Hepatocyte (in vitro differentiated cells): ENCODE results near the gene ZNF879. TPM values are rescaled to one million over a fixed set of nuclear protein-coding genes. Genes with fewer than 3 reads are reported as not detected.

Source experiments
- DNase-seq: peaks from one replicate; pipeline ENCODE4 v3.0.0-alpha.2; 2016; ENCODE audit warnings: low spot score
- H2AFZ ChIP-seq: fragments of 200-600 bp; sonication (generic); 2 replicates; pipeline ENCODE4 v1.6.0; 2016; ENCODE audit warnings: antibody characterized with exemption, mild to moderate bottlenecking
- H3K27ac ChIP-seq: fragments of 200-600 bp; sonication (generic); 2 replicates; pipeline ENCODE4 v1.5.1; 2016; ENCODE audit warnings: mild to moderate bottlenecking
- H3K27me3 ChIP-seq: fragments of 200-600 bp; sonication (generic); 2 replicates; pipeline ENCODE4 v1.6.1; 2016
- H3K36me3 ChIP-seq: fragments of 200-600 bp; sonication (generic); replicated peaks from 2 replicates; pipeline ENCODE4 v1.5.1; 2016; ENCODE audit warnings: low read depth; ENCODE audit not compliant: insufficient read depth
- H3K4me1 ChIP-seq: fragments of 200-600 bp; sonication (generic); 2 replicates; pipeline ENCODE4 v1.5.1; 2016; ENCODE audit warnings: mild to moderate bottlenecking, moderate library complexity; ENCODE audit not compliant: insufficient read depth
- H3K4me2 ChIP-seq: fragments of 200-600 bp; sonication (generic); 2 replicates; pipeline ENCODE4 v1.6.0; 2016
- H3K4me3 ChIP-seq: fragments of 200-600 bp; sonication (generic); 2 replicates; pipeline ENCODE4 v1.5.1; 2016; ENCODE audit warnings: mild to moderate bottlenecking
- H3K79me2 ChIP-seq: fragments of 200-600 bp; sonication (generic); 2 replicates; pipeline ENCODE4 v1.6.0; 2017; ENCODE audit warnings: mild to moderate bottlenecking
- H3K9me2 ChIP-seq: fragments of 200-600 bp; sonication (generic); replicated peaks from 2 replicates; pipeline ENCODE4 v1.6.0; 2017; ENCODE audit warnings: mild to moderate bottlenecking; ENCODE audit not compliant: insufficient read depth
- H3K9me3 ChIP-seq: fragments of 200-600 bp; sonication (generic); 2 replicates; pipeline ENCODE4 v1.5.1; 2016; ENCODE audit warnings: low read depth, mild to moderate bottlenecking
- H4K20me1 ChIP-seq: fragments of 200-600 bp; sonication (generic); 2 replicates; pipeline ENCODE4 v1.6.0; 2016; ENCODE audit warnings: mild to moderate bottlenecking; ENCODE audit not compliant: insufficient read depth, poor library complexity, severe bottlenecking
- EZH2 ChIP-seq: fragments of 200-600 bp; sonication (generic); IDR thresholded peaks from 2 replicates; pipeline ENCODE4 v1.6.1; 2016; ENCODE audit warnings: antibody characterized with exemption, mild to moderate bottlenecking, borderline replicate concordance
- EZH2phosphoT487 ChIP-seq: fragments of 200-600 bp; sonication (generic); IDR thresholded peaks from one replicate; pipeline ENCODE4 v1.6.1; 2018; ENCODE audit warnings: antibody characterized with exemption, mild to moderate bottlenecking, low read depth, moderate library complexity; ENCODE audit not compliant: unreplicated experiment, severe bottlenecking
- WGBS: methylation state at CpG from one replicate; pipeline ENCODE4 v1.1.6; 2016; ENCODE audit warnings: low lambda C conversion rate; ENCODE audit errors: missing lambda C conversion rate; 5-methylcytosine and 5-hydroxymethylcytosine counted together
- polyA plus RNA-seq: library from polyadenylated mRNA; unstranded; fragments of >200 nt; fragmentation: Nextera tagmentation; extraction: Ambion mirVana; gene quantifications from 2 replicates; pipeline ENCODE4 v1.2.1, GENCODE V29; 2016
- total RNA-seq: library from RNA; depleted of rRNA; stranded (reverse); fragments of >200 nt; gene quantifications from 2 replicates; pipeline ENCODE4 v1.2.3, GENCODE V29; 2014
- TF ChIP-seq, protein P1 (sequence below): fragments of 200-600 bp; sonication (generic); IDR thresholded peaks from 2 replicates; pipeline ENCODE4 v1.5.1; 2016; ENCODE audit warnings: antibody characterized with exemption, mild to moderate bottlenecking; ENCODE audit not compliant: poor library complexity

The ZNF879 gene
- total and polyA plus RNA-seq, 2 experiments from 2014 or later, result 3.6 to 4.0 TPM

DNA sequence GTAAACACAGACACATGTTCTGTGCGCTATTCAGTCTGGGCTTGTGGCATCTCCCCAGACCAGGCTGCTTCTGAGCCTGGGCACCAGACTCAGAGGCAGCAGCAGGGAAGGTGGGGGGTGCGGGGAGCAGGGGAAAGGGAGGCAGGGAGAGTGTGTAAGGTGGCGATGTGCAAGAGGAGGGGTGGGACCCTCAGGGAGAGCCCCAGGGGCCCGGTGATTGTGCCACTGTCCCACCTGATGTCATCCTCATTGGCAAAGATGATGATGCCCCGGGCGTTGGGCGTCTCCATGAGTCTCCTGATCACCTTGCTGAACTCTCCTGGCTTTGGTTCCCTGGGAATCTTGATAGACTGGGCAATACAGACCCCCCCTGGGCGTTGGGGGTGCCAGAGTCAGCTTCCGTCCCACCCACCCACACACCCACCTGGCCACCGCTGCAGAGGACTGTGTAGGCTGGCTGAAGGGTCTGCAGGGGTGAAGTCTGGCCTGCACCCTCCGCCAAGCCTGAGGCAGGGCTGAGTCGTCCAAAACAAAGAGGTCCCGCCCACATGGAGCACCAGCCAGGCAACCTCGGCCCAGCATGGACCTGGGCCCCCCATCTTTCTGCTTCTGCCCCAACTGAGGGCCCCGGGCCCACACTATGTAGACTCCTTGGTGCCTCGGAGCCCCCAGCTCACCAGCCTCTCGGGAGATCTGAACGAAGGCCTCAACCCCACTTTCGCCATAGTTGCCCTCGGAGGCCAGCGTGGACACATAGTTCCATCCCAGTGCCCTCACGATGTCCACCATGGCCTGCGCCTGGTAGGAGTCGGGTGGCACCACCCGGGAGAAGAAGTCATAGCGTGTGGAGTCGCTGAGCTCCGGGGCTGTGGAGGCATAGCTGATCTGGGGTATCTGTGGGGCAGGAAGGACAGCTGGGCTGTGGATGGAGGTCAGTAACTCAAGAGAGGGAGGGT, 32.1 kb upstream of the ZNF879 start:
- Histone ChIP-seq H4K20me1 (no peaks in the 10 kb centered on the region), H3K36me3 (no peaks in the 10 kb centered on the region), H3K27ac (no peak overlapping the region), H3K9me2 (no peaks in the 10 kb centered on the region), H3K4me2 (no peak overlapping the region), H3K4me3 (no peak overlapping the region), H3K4me1 (no peaks in the 10 kb centered on the region), H2AFZ (no peak overlapping the region), H3K27me3 (peaks cover 31% of the 10 kb centered on the region), H3K79me2 (no peaks in the 10 kb centered on the region), H3K9me3 (no peaks in the 10 kb centered on the region)
- TF ChIP-seq EZH2 (no peak), EZH2phosphoT487 (no peak)
- TF ChIP-seq, protein P1, sequence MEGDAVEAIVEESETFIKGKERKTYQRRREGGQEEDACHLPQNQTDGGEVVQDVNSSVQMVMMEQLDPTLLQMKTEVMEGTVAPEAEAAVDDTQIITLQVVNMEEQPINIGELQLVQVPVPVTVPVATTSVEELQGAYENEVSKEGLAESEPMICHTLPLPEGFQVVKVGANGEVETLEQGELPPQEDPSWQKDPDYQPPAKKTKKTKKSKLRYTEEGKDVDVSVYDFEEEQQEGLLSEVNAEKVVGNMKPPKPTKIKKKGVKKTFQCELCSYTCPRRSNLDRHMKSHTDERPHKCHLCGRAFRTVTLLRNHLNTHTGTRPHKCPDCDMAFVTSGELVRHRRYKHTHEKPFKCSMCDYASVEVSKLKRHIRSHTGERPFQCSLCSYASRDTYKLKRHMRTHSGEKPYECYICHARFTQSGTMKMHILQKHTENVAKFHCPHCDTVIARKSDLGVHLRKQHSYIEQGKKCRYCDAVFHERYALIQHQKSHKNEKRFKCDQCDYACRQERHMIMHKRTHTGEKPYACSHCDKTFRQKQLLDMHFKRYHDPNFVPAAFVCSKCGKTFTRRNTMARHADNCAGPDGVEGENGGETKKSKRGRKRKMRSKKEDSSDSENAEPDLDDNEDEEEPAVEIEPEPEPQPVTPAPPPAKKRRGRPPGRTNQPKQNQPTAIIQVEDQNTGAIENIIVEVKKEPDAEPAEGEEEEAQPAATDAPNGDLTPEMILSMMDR, result no peak
- DNase-seq, result no peak
- 93% methylated on average over 27 of the region's 28 CpGs for WGBS

DNA sequence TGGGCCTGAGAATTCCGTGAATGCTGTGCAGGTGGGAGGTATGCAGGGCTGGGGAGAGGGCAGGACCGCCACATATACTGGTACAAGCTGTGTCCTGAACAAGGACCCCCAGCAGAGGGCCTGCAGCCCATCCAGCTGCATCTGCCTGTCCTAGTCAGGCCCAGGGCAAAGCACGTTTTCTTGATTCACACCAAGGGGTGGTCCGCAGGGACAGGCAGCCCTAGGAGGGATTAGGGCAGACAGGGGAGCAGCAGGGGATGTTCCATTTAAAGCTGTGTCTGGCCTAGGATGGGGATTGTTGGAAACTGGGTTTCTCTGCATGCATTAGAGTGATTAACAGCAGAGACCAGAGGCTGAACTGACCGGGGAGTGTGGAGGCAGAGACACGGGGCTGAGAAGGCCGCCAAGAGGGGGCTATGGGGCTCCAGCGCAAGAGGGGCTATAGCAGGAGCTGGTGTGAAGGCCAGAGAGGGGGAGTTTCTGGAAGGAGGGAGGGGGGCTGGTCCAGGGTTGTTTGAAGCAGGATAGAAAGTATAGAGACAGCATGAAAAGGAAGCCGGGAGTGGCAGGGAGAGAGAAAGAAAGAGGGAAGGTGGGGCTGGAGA, 31.2 kb upstream of the ZNF879 start:
- H3K79me2 ChIP-seq, result no peaks in the 10 kb centered on the region
- no peaks in the 10 kb centered on the region for H3K36me3 ChIP-seq
- peaks cover 35% of the 10 kb centered on the region for H3K27me3 ChIP-seq
- no peaks in the 10 kb centered on the region for H4K20me1 ChIP-seq
- H3K4me2 ChIP-seq, result no peak overlapping the region
- H2AFZ ChIP-seq, result no peak overlapping the region
- no peak overlapping the region for H3K27ac ChIP-seq
- DNase-seq, result no peak
- 73% methylated on average over 9 of the region's 9 CpGs for WGBS
- H3K4me1 ChIP-seq, result no peaks in the 10 kb centered on the region
- no peak overlapping the region for H3K4me3 ChIP-seq
- TF ChIP-seq EZH2phosphoT487 (no peak), EZH2 (no peak)
- no peaks in the 10 kb centered on the region for H3K9me2 ChIP-seq
- H3K9me3 ChIP-seq, result no peaks in the 10 kb centered on the region

DNA sequence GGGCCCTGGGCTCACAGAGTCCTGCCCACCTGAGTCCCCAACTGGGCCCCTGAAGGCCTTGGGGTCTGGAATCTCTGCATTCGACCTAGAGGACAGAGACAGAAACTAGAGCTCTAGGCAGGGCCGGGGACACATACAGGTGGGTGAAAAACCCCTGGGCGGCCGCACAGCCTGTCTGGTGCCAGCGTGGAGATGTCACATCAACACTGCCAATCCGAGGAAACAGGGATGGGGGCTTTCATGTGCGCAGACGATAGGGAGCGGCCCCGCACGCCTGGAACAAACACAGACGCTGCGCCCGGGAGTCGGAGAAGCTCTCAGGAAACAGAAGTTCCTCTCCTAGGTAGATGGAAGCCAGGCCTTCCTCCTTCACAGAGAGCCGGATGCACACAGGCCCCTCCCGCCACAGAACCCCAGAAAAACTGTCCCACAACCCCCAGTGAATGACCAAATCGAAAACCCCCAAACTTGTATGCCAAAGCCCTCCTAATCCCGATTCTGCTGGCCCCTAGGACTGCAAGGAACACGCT, 30.3 kb upstream of the ZNF879 start:
- no peak overlapping the region for H3K4me3 ChIP-seq
- H3K27me3 ChIP-seq, result peaks cover 35% of the 10 kb centered on the region
- H3K36me3 ChIP-seq, result no peaks in the 10 kb centered on the region
- no peaks in the 10 kb centered on the region for H4K20me1 ChIP-seq
- no peak for TF ChIP-seq EZH2
- TF ChIP-seq, protein P1, result no peak
- no peak for TF ChIP-seq EZH2phosphoT487
- no peaks in the 10 kb centered on the region for H3K4me1 ChIP-seq
- H2AFZ ChIP-seq, result no peak overlapping the region
- H3K4me2 ChIP-seq, result no peak overlapping the region
- DNase-seq, result no peak
- no peaks in the 10 kb centered on the region for H3K9me2 ChIP-seq
- no peak overlapping the region for H3K27ac ChIP-seq
- no peaks in the 10 kb centered on the region for H3K9me3 ChIP-seq
- WGBS, result 86% methylated on average over 20 of the region's 20 CpGs
- H3K79me2 ChIP-seq, result no peaks in the 10 kb centered on the region
